GM21825 (cell line): ENCODE results near the gene HES7.
"Not testable (repeated sequence)": the region's sequence is repeated elsewhere in the genome, so short reads cannot be mapped to it uniquely, and the experiment has no call there.

Experiments
- ATAC-seq: cut with Tn5 transposase; IDR thresholded peaks from one replicate; pipeline ENCODE4 v1.9.1; 2021; ENCODE audit warnings: mild to moderate bottlenecking, moderate library complexity; ENCODE audit not compliant: unreplicated experiment

HES7 gene

DNA sequence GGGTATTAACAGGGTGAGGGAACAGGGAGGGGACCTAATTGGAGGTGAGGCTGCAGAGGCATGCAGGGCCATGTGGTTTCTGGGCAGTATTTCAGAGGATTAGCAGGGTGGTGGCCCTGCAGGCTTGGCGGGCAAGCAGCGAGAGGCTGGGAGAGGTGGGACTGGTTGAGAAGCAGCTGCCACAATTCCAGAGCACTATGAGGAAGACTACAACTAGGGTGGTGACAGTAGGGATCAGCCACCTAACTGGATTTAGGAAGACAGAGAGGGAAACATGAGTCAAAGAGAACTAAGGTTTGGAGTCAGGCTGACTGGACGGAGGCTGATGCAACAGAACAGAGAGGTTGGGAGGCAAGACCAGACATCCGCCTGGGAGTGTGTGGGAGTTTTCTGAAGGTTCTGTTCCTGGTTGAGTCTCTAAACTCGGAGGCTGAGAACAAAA is 17.9 kb downstream of the HES7 start:
- no peak for ATAC-seq

DNA sequence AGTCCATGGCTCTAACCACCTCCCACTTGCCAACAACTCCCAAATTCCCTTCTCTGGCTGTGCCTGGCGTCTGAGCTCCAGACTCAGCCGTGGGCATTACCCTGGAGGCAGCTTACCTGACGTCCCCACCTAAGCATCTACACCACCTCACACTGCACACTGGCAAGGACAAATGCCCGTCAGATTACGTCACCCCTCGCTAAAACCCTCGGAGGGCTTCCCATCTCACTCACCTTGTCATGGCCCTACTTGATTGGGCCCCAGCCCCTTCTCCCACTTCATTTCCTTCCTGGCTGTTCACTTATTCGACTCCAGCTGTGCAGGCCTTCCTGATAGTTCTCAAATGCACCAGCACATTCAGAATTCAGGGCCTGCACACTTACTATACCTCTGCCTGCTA is 19.0 kb downstream of the HES7 start:
- no peak for ATAC-seq

DNA sequence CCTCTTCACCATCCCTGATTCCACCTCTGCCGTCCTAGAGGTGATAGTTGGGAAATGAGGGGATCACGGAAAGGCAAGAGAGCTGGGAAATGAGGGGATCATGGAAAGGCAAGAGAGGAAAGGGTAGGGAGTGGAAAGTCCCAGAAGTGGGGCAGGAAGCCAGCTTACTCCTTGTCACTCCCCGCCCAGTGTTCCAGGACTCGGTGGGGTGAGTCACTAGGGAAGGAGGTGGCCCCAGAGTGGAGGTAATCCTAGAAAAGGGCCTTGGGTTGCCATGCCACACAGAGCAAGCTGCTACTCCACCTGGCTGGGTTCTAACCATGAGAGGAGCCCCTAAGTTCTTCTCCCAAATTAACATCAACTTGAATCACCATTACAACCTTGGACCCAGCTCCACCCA is 20.4 kb downstream of the HES7 start:
- no peak for ATAC-seq

DNA sequence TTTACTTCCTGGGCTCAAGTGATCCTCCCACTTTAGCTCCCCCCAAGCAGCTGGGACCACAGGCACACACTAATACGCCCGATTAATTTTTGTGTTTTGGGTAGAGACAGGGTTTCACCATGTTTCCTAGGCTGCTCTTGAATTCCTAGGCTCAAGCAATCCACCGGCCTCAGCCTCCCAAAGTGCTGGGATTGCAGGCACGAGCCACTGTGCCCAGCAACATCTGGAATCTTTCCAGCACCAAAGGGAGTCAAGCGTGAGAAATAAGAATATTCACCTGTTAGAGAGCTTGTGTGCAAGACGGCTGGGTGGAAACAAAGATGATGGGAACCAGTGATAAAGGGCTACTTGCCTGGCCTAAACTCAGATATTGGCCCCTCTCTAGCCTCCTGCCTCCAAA is 22.2 kb downstream of the HES7 start:
- no peak for ATAC-seq

DNA sequence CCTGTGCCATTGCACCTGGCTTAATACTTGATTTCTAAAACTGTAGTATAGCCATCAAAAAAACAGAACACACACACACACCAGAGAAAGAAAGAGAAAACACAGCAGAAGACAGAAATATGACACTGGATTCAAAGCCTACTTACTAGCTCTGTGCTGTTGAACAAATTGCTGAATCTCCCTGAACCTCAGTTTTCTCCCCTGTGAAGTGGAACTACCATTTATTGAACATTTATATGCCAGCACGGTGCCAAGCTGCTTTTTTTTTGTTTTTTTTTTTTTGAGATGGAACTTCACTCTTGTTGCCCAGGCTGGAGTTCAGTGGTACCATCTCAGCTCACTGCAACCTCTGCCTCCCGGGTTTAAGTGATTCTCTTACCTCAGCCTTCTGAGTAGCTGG is 23.1 kb downstream of the HES7 start:
- ATAC-seq = no peak

DNA sequence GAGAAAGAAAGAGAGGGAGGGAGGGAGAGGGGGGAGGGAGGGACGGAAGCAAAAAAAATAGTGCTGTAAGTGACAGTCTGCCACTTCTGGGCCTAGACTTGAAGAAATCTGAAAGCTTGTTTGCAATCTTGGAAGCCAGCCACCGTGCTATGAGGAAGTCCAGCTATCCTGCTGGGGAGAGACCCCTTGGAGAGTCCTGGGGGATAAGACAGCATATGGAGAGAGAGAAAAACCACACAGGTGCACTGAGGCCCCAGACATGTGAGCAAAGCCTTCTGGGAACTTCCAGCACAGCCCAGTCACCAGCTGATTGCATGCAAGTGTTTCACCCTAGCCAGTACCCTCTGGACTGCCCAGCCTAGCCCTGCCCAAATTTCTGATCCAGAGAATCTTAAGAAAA is 23.8 kb downstream of the HES7 start:
- no peak for ATAC-seq

DNA sequence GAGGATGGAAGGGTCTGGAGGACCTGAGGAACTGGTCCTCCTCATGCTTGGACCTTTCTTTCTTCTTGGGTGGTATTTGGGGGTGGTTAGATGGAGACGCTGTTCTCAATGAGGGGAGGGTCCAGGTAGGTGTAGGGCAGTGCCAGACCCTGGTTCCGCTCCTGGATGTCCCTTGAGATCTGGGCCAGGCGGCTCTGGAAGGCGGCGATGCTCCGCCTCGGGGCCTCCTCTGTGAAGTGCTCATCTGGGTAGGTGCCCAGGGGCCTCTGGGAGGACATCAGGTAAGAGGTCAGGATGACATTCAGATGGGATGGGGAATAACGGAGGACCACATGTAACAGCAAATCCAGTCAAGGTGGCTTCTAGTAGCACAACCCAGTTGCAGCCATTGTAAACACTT is 27.4 kb downstream of the HES7 start:
- no peak for ATAC-seq

DNA sequence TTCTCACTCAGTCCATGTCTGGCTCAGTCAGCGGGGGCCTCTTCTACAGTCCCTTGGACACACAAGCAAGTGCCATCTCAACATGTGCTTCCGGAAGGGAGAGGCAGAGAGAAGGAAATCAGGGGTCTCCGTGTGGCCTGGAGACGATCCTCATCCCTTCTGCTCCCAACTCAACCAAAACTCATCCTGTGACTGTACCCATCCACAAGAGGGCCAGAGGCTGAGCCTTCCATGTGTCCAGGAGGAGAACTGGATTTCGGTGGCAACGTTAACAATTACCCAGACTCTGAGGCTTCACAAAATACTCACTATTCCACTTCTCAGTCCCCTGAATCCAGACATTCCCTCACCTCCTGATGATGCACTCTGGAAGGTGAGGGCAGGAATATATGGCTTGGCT is 28.5 kb downstream of the HES7 start:
- no peak for ATAC-seq

DNA sequence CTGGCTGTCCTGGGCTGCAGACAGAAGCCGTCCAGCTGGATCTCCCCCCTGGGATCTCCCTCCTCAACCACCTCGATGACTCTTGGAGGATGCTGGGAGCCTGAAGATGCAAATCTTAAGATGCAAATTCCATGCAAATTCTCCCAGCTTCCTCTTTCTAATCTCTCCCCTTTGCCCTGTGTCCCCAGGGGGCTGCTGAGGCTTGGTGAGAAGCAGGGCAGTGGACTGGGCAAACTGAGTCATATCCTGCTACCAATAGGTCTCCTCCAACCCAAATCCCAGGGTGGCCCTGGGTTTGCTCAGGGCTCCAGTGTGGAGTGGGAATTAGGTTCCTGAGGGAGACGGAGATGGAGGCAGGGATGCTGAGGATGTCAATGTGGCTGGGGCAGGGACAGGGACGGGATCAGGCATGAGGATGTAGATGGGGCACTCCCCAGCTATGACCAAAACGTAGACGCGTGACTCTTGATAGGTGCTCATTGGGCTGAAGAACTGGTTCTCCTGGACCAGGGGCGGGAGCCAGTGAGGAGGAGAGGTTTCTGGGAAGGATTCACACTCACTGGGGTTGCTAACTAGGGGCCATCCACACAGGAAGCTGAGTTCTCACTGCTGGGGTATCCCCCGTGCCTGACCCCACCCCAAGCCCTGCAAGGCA is 32.7 kb downstream of the HES7 start:
- peak; percentile 60 for ATAC-seq

DNA sequence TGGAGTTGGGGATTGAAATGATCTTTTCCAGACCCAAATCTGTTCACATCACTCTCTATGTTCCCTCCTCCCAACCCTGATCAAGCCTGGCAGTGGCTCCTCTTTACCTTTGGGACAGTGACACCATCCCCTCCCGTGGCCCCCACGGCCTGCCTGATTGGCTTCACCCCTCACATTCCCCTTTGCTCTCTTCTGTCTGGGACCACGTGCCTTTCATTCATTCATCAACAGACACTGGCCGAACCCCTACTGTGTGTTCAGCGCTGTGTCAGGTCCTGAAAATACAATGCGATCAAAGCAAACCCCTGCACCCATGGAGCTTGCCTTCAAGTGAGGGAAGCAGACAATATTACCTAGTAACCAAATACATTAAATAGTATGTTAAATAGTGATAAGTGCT is 34.2 kb downstream of the HES7 start:
- ATAC-seq = no peak

DNA sequence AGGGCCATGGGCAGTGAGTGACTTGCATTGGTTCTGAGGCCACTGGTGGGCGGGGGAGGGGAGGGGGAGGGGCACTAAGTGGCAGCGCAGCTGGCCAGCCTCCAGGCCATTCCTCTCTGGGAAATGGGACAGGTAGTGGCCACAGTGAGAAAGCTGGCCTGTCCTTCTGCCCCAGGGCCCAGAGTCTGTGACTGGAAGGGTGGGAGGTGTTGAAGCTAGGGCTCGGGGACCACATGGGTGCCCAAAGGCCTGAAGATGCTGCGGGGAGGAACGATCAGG is 36.0 kb downstream of the HES7 start:
- no peak for ATAC-seq

DNA sequence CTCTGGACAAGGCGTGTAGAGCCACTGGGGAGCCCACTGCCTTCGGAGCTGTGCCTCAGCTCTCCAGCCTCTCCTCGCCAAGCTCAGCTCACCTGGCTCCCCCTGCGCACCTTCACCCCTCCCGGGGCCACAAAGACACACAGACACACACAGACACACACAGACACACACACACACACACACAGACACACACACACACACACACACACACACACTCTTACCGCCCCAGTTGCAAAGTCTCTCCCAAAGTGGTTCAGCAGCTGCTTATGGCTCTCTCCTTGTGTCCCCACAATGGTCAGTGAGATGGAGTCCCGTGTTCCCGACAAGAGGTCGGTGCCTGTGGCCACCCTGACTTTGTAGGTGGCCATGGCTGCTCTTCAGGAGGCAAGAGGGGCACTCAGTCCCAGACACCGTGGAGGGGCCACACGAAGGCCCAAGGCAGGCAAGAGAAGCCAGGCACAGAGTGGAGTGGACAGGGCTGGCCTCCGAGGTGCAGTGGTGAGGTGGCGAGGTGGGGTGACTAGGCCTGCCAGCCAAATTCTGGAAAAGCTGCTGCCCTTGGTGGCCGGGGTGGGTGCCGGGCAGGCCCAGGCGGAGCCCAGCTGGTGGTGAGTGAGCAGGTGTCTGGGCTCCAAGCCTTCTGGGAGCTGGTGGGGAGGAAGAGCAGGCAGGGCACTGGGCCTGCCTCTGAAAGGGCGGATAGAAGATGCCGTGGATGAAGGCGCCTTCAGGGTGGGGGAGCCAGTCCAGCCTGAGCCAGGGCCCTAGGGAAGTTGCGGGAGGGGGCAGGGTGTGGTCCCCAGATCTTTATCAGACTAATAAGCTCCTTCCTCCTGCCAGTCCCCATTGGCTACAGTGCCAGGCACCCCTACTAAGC is 36.6 kb downstream of the HES7 start, which contains the start of gene ALOX12B:
TSS of gene ALOX12B (minus strand) at position 642 of the 877 bp plus-strand sequence. CDS start at position 368, 274 bp downstream.
- no peak for ATAC-seq

DNA sequence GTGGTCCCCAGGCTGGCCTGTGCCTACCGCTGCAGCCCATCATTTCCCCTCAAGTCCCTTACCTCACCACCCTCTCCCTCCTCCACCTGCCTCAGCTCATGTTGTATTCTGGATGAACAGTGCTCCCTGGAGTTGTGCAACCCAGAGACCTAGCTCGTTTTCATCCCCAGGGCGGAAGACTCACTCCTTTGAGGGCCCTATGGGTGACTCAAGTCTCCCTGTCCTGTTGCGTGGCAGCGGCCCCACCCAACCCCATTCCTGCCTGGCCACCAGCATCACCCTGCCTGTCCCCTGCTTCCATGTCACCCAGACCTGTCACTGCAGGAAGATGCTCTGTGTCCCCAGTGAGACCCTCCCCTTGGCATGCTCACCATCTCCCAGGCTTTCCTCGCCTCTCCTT is 39.7 kb downstream of the HES7 start:
- ATAC-seq = no peak

DNA sequence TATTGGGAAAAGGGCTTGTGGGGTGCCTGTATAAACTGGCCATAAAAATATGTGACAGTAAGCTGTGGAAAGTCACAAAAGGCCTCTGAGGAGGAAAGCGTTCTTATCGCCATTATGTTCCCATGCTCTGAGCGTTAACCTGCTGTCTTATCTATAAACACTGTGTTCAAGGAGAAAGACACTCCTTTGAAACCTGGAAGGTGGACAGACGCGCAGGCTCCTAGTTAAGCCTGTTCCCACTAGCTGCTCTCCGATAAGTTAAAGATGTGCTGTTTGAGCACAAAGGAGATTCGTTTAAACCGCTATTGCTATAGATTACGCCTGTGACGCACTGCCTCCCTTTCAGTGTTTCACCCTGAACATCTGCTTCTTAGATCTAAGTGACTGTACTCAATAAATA is 41.6 kb downstream of the HES7 start:
- ATAC-seq = no peak

DNA sequence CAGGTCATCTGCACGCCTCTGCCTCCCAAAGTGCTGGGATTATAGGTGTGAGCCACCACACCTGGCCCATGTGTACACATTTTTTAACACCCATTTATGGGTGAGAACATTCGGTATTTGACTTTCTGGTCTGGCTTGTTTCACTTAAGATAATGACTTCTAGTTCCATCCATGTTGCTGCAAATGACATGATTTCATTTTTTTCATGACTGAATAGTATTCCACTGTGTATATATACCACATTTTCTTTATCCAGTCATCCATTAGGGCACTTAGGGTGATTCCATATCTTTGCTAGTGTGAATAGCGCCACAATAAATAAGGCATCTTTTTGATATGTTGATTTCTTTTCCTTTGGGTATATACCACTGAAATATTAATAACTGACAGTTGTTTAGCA is 42.0 kb downstream of the HES7 start:
- no peak for ATAC-seq

DNA sequence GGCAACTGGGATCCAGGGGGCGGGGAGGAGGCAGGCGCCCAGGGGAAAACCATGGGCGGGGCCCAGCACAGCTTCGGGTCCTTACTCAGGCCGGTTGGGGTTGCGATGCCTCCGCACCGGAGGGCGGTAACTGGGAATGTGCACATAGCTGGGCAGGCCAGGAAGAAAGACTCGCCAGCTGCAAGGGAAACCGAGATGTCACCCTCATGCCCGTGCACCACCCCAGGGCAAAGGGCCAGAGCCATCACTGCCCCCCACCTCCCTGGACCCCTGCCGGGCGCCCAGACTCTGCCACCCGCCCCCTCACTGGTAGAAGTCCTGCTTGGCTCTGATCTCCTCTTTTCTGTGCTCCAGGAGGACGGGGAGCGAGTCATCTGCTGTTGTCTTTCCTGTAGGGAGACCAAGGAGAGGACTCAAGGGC is 43.1 kb downstream of the HES7 start:
- no peak for ATAC-seq

DNA sequence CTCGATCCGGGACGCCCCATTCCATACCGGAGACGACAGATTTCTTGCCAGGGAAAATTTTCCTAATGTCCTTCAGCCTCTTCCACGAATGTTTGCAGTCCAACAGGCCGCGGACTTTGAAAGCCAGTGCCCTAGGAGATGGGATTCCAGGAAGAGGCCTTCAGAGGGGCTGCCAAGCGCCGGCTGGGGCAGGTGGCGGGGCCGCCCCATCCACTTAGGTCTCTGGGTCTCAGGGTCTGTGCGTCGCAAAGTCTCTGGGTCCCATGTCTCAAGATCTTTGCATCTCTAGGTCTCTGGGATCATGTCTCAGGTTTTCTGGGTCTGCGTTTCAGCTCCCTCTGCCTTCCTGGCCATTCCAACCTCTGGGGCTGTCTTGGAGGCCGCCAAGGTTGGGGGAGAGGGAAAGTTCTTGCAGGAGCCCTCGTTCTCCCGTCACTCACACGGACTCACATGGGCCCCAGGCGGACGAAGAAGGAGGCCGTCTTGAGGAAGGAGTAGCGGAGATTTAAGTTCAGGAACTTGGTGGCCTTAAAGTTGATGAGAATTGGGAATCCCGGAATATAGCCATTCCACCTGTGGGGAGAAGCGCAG is 43.6 kb downstream of the HES7 start:
- ATAC-seq = no peak

DNA sequence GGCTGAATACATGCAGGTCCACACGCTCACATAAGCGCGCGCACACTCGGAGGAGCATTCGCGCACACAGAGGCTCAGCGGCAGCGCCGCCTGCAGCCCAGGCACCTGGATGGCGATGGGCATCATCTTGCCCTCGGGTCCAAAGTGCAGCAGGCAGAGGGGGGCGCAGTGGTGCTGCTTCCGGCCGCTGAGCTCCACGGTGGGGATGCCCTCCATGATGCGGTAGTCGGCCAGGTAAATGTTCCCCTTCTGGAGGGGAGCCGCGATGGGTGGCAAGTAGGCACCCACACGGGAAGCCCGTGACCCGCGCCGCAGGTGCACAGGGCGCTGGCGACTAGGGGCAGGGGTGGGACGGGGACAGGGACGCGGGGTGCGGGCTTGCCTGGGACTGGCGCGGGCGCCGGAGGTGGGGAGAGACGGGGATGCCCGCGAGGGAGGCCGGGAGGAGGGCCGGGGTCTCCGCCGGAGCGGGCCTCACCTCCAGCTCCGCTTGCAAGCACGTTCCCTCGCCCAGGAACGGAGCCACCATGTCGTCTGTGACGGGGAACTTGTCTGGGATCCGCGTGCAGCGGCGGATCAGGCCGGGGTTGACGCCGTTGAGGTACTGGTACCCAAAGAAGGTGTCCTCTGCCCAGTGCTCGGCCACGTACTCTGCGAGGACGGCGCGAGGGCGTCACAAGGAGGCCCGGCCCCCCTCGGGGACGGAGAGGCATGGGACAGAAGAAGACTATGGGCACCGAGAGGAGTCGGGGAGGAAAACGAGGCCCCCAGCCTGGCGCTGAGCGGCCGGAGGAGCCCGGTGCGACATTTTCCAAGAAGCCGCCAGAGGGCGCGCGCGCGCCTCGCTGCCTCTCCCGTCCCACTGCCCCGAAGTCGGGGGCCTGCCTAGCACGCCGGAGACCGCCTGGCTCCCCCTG is 44.4 kb downstream of the HES7 start:
- ATAC-seq = peak; percentile 65

DNA sequence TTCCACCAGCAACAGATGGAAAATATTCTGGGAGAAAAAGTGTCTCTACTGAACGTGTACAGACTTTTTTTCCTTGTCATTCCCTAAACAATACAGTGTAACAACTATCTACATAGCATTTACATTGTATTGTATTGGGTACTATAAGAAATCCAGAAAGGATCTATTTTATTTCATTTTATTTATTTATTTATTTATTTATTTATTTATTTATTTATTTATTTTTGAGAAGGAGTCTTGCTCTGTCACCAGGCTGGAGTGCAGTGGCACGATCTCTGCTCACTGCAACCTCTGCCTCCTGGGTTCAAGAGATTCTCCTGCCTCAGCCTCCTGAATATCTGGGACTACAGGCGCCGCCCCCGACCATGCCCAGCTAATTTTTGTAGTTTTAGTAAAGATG is 46.0 kb downstream of the HES7 start:
- ATAC-seq = not testable (repeated sequence)

DNA sequence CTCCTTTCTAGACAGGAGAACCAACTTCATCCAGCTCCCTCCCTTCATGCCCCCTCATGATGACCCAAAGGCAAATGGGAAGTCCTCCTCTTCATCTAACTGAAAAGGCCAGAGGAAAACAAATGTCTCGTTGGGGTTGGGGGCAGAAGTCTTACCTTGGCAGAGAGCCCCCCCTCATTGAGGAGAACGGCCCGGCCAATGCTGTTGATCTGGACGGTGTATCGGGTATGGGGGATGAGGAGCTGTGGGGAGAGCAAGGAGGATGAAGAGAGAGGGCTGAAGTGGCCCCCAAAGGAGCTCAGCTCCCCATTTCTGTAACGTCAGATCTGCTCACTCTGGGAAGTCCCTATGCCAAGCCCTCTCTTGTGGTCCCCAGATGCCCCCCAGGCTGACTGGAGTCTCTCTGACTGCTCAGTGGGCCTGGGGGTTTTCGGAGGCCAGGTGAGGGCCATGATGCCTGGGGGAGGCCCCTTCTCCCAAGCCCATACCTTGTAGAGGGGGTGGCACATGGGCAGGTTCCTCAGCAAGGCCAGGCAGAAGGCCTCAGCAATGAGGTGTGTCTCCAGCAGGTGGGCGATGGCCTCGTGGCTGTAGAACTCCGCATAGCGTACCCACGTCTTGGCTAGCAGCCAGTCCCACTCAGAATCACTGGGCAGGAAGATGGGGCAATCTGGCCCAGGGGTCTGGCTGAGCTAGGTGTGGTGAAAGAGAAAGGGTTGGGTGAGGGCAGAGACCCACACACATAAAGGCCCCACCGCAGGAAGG is 47.2 kb downstream of the HES7 start:
- ATAC-seq = no peak
